Caki2 (cell line): ENCODE data around the gene ZNF77. TPM values are rescaled to one million over a fixed set of nuclear protein-coding genes. Genes with fewer than 3 reads are reported as not detected.

Experiments
- DNase-seq: peaks from one replicate; pipeline ENCODE4 v3.0.0-alpha.2; 2015; ENCODE audit warnings: low read depth
- in situ Hi-C: cut with HindIII; loops from 2 replicates; pipeline ENCODE4 v1.10.0; 2016; ENCODE audit warnings: low sequenced_read_pairs, low pct_unique_long_range_greater_than_20kb, mixed read lengths
- total RNA-seq: library from RNA; depleted of rRNA; stranded (reverse); fragments of >200 nt; shearing (Covaris generic); gene quantifications from 2 replicates; pipeline ENCODE4 v1.2.3, GENCODE V29; 2014; ENCODE audit warnings: low replicate concordance; rRNA removed

The ZNF77 gene
- total RNA-seq, 1 experiment from 2014 or later: 2.2 TPM

DNA sequence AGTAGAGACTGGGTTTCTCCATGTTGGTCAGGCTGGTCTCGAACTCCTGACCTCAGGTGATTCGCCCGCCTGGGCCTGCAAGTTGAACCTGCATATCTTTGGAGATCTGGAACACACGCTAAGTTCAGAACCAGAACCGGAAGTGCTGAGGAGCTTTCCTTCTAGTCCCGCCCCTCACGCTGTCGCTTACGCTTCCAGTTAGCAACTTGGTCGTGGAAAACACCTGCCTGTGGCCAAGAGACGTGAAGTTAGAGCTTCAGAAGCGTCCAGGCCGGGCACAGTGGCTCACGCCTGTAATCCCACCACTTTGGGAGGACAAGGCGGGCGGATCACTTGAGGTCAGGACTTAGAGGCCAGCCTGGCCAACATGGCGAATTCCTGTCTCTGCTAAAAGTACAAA, 59.0 kb downstream of the ZNF77 start:
- no peak for DNase-seq
- in situ Hi-C loops: no loop called here

DNA sequence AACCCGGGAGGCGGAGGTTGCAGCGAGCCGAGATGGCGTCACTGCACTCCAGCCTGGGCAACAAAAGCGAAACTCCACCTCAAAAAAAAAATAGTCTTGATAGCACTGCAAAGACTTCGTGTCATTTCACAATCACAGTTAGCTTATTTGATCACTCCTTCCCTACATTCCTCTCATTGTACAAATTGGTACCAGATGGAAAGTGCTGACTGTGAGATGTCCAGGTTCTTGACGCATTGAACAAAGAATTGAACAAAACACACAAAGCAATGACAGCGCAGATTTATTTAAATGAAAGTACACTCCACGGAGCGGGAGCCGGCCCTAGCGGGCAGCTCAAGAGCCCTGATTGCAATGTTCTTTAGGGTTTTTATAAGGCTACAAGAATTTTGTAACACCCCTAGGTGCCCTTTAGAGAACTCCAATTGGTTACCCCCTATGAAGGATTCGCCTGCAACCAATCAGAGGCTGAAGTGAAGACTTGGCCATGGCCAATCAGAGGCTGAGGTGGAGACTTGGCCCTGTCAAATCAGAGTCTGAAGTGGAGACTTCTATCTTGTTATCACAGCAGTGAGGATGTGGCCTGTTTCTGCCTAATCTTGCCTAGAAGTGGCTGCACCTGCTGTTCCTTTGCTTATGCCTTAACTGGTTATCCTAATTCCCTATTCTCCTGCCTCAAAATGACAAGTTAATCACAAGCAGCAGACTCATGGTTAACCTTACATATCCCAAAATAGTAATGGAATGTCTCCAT, 60.9 kb downstream of the ZNF77 start:
- in situ Hi-C loops: no loop called here

More for the DNA sequence above, 60.9 kb downstream of the ZNF77 start:
- no peak for DNase-seq

Other genes with a start within 250 kb of the ZNF77 start
- gene GNG7, start 242.3 kb downstream of the ZNF77 start, total RNA-seq: 0.38 and 0.47 TPM in 2 replicates
- gene DIRAS1, start 223.6 kb downstream of the ZNF77 start, total RNA-seq: 0.17 and 0.23 TPM in 2 replicates
- gene SLC39A3, start 205.0 kb downstream of the ZNF77 start, total RNA-seq: 32.1 and 33.1 TPM in 2 replicates
- 47.2 and 62.5 TPM in 2 replicates for gene SGTA, start 161.7 kb downstream of the ZNF77 start, total RNA-seq
- gene THOP1, start 159.5 kb downstream of the ZNF77 start, total RNA-seq: 127 and 192 TPM in 2 replicates
- gene ZNF554, start 125.1 kb downstream of the ZNF77 start, total RNA-seq: 0.41 and 3.2 TPM in 2 replicates
- 3.9 and 12.4 TPM in 2 replicates for gene ZNF555, start 103.5 kb downstream of the ZNF77 start, total RNA-seq
- 0.20 TPM in 1 of 2 replicates, not detected in the other for gene ZNF556, start 77.6 kb downstream of the ZNF77 start, total RNA-seq
- gene ZNF57, start 44.0 kb downstream of the ZNF77 start, total RNA-seq: 0.37 and 0.58 TPM in 2 replicates
- gene TLE6, start 32.6 kb upstream of the ZNF77 start, total RNA-seq: 10.5 and 21.3 TPM in 2 replicates
- 3.9 TPM in 1 of 2 replicates, not detected in the other for gene TLE2, start 84.3 kb upstream of the ZNF77 start, total RNA-seq
- 117 and 168 TPM in 2 replicates for gene TLE5, start 117.5 kb upstream of the ZNF77 start, total RNA-seq
- 17.2 and 24.0 TPM in 2 replicates for gene GNA11, start 149.4 kb upstream of the ZNF77 start, total RNA-seq
- gene GNA15, start 191.1 kb upstream of the ZNF77 start, total RNA-seq: not detected in 2 replicates
- 0.58 TPM in 1 of 2 replicates, not detected in the other for gene S1PR4, start 233.8 kb upstream of the ZNF77 start, total RNA-seq
- 45.6 and 108 TPM in 2 replicates for gene NCLN, start 241.0 kb upstream of the ZNF77 start, total RNA-seq